ENCODE results near the gene GOLGA3. TPM values are rescaled to one million over a fixed set of nuclear protein-coding genes. Genes with fewer than 3 reads are reported as not detected.

GOLGA3 gene
- total RNA-seq, 1 experiment from 2014 or later = 94.9 TPM

- no peak for TF ChIP-seq CTCF (IDR thresholded peaks at IDR 0.05; ENCODE audit: unreplicated experiment)
- intact Hi-C loops (cut with micrococcal nuclease) = no loop called here
- H3K4me1 Mint-ChIP-seq (ENCODE audit: insufficient read depth, unreplicated experiment) = no peaks in the 10 kb centered on the region
These were observed 40.8 kb downstream of the GOLGA3 start for GRCh38 chr12:132787877-132788276.

DNA sequence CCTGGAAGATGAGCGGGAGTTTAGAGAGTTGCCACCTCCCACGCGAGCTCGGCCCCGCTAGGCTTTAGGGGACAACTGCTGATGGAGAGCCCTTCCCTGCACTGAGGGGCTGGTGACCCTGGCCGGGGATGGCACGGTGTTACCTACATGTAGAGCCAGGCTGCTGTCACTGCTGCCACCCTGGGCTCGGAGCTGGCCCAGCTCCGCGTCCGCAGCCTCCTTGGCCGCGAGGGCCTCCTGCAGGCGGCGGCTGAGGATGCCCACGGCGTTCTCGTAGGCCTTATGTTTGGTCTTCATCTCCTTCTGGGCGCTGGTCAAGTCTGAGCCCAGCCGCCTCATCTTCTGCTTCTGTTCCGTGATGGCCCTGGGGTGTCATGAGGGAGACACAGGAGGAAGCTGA lies 42.5 kb downstream of the GOLGA3 start:
- POLR2A ChIA-PET = no interaction called here
- Mint-ChIP-seq H3K27me3 (ENCODE audit: insufficient read depth, unreplicated experiment) (no peaks in the 10 kb centered on the region), H3K36me3 (ENCODE audit: insufficient read depth, unreplicated experiment) (peaks cover 95% of the 10 kb centered on the region), H3K4me3 (ENCODE audit: unreplicated experiment) (no peak overlapping the region), H3K4me1 (ENCODE audit: insufficient read depth, unreplicated experiment) (no peaks in the 10 kb centered on the region), H3K9me3 (ENCODE audit: unreplicated experiment) (no peaks in the 10 kb centered on the region), H3K27ac (ENCODE audit: low read depth, unreplicated experiment) (no peak overlapping the region)
- TF ChIP-seq CTCF (IDR thresholded peaks at IDR 0.05; ENCODE audit: unreplicated experiment) = no peak
- DNase-seq (ENCODE audit: unreplicated experiment) = no peak
- BruUV-seq (replicated peaks) = no TSS peak
- CTCF ChIA-PET = no interaction called here
- intact Hi-C loops (cut with micrococcal nuclease) = no loop called here

More at GRCh38 chr12:132787877-132788276, 40.8 kb downstream of the GOLGA3 start:
- H3K27me3 Mint-ChIP-seq (ENCODE audit: insufficient read depth, unreplicated experiment) = no peaks in the 10 kb centered on the region
- no peaks in the 10 kb centered on the region for H3K9me3 Mint-ChIP-seq (ENCODE audit: unreplicated experiment)
- BruUV-seq (replicated peaks) = no TSS peak
- ChIA-PET POLR2A (no interaction called here), CTCF (no interaction called here)
- H3K36me3 Mint-ChIP-seq (ENCODE audit: insufficient read depth, unreplicated experiment) = peaks cover 86% of the 10 kb centered on the region
- no peak for DNase-seq (ENCODE audit: unreplicated experiment)
- H3K4me3 Mint-ChIP-seq (ENCODE audit: unreplicated experiment) = no peak overlapping the region
- no peak overlapping the region for H3K27ac Mint-ChIP-seq (ENCODE audit: low read depth, unreplicated experiment)

- intact Hi-C loops (cut with micrococcal nuclease) = no loop called here
- H3K36me3 Mint-ChIP-seq (ENCODE audit: insufficient read depth, unreplicated experiment) = peaks cover 95% of the 10 kb centered on the region
- H3K4me3 Mint-ChIP-seq (ENCODE audit: unreplicated experiment) = no peak overlapping the region
- H3K4me1 Mint-ChIP-seq (ENCODE audit: insufficient read depth, unreplicated experiment) = no peaks in the 10 kb centered on the region
- BruUV-seq (replicated peaks) = no TSS peak
- DNase-seq (ENCODE audit: unreplicated experiment) = no peak
- no peak for TF ChIP-seq CTCF (IDR thresholded peaks at IDR 0.05; ENCODE audit: unreplicated experiment)
- no peaks in the 10 kb centered on the region for H3K27me3 Mint-ChIP-seq (ENCODE audit: insufficient read depth, unreplicated experiment)
- ChIA-PET CTCF (no interaction called here), POLR2A (no interaction called here)
- H3K27ac Mint-ChIP-seq (ENCODE audit: low read depth, unreplicated experiment) = no peak overlapping the region
- H3K9me3 Mint-ChIP-seq (ENCODE audit: unreplicated experiment) = no peaks in the 10 kb centered on the region
These were observed 44.1 kb downstream of the GOLGA3 start for GRCh38 chr12:132784580-132784979.

DNA sequence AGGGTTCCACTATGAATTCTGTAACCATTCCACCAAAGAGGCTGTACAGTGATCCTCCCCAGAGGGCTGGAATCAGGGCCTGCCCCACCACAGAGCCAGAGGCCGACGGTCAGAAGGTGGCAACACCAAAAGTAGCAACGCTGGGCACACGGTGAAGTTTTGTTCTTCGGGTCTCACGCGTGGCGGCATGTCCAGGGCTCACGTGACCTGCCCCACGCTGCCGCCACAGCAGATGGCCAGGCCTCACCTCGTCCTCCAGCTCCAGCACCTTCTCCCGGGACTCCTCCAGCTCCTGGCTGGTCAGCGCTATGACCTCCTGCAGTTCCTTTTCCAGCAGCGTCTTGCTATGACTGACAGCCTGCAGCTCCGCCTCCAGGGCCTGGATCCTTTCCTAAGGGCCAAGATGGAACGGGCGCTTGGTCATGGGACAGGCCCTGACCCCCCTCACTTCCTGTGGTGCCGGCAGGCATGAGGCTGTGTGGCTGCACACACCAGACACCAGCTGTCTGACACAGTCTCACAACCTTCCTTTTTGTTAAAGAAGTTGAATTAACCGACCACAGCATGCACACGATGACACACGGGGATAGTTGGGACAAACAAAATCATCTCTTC lies 44.6 kb downstream of the GOLGA3 start:
- CTCF ChIA-PET = no interaction called here
- BruUV-seq (replicated peaks) = no TSS peak
- no peaks in the 10 kb centered on the region for H3K9me3 Mint-ChIP-seq (ENCODE audit: unreplicated experiment)

More for the DNA sequence above, 44.6 kb downstream of the GOLGA3 start:
- H3K4me1 Mint-ChIP-seq (ENCODE audit: insufficient read depth, unreplicated experiment) = no peaks in the 10 kb centered on the region
- peaks cover 95% of the 10 kb centered on the region for H3K36me3 Mint-ChIP-seq (ENCODE audit: insufficient read depth, unreplicated experiment)
- POLR2A ChIA-PET = no interaction called here
- TF ChIP-seq CTCF (IDR thresholded peaks at IDR 0.05; ENCODE audit: unreplicated experiment) = no peak
- no peak overlapping the region for H3K27ac Mint-ChIP-seq (ENCODE audit: low read depth, unreplicated experiment)
- intact Hi-C loops (cut with micrococcal nuclease) = no loop called here
- H3K27me3 Mint-ChIP-seq (ENCODE audit: insufficient read depth, unreplicated experiment) = no peaks in the 10 kb centered on the region
- H3K4me3 Mint-ChIP-seq (ENCODE audit: unreplicated experiment) = no peak overlapping the region
- DNase-seq (ENCODE audit: unreplicated experiment) = no peak

Measured in MCF 10A (cell line).